Measurements from ENCODE around the gene CUL4A.

The CUL4A gene

GRCh38 chr13:113167575-113167974, 41.8 kb upstream of the CUL4A start:
- Histone ChIP-seq H3K27me3 (ENCODE audit: control insufficient read depth, low read length) (no peaks in the 10 kb centered on the region), H3K79me2 (ENCODE audit: control insufficient read depth, low read length) (no peaks in the 10 kb centered on the region), H4K20me1 (ENCODE audit: control insufficient read depth, insufficient read depth, low read depth, low read length) (no peaks in the 10 kb centered on the region), H3K4me3 (ENCODE audit: low read length) (no peak overlapping the region), H3K36me3 (ENCODE audit: control insufficient read depth, low read length) (peaks cover 31% of the 10 kb centered on the region), H3K4me1 (ENCODE audit: control insufficient read depth, low read length) (peaks cover 7% of the 10 kb centered on the region), H3F3A (ENCODE audit: control insufficient read depth, insufficient read depth) (peaks cover 8% of the 10 kb centered on the region), H3K27ac (ENCODE audit: low read depth, low read length) (no peak overlapping the region), H3K9me2 (replicated peaks; ENCODE audit: control insufficient read depth, low read length) (no peaks in the 10 kb centered on the region), H3K9me3 (ENCODE audit: control insufficient read depth, insufficient read depth, low read length) (no peaks in the 10 kb centered on the region), H3K4me2 (ENCODE audit: low read length) (no peak overlapping the region)
- TF ChIP-seq EZH2phosphoT487 (IDR thresholded peaks at IDR 0.05; ENCODE audit: borderline replicate concordance, low read length), result no peak
- no peak for TF ChIP-seq CTCF (IDR thresholded peaks at IDR 0.05; ENCODE audit: low read depth, low read length, poor library complexity, severe bottlenecking)

GRCh38 chr13:113168211-113168610, 41.2 kb upstream of the CUL4A start:
- H3K27ac ChIP-seq (ENCODE audit: low read depth, low read length), result no peak overlapping the region
- no peak for TF ChIP-seq EZH2phosphoT487 (IDR thresholded peaks at IDR 0.05; ENCODE audit: borderline replicate concordance, low read length)
- TF ChIP-seq CTCF (IDR thresholded peaks at IDR 0.05; ENCODE audit: low read depth, low read length, poor library complexity, severe bottlenecking), result no peak
- H3K36me3 ChIP-seq (ENCODE audit: control insufficient read depth, low read length), result peaks cover 31% of the 10 kb centered on the region
- H3K9me2 ChIP-seq (replicated peaks; ENCODE audit: control insufficient read depth, low read length), result no peaks in the 10 kb centered on the region
- peaks cover 8% of the 10 kb centered on the region for H3F3A ChIP-seq (ENCODE audit: control insufficient read depth, insufficient read depth)
- H3K79me2 ChIP-seq (ENCODE audit: control insufficient read depth, low read length), result no peaks in the 10 kb centered on the region
- H4K20me1 ChIP-seq (ENCODE audit: control insufficient read depth, insufficient read depth, low read depth, low read length), result no peaks in the 10 kb centered on the region
- H3K4me1 ChIP-seq (ENCODE audit: control insufficient read depth, low read length), result peaks cover under 1% of the 10 kb centered on the region
- H3K9me3 ChIP-seq (ENCODE audit: control insufficient read depth, insufficient read depth, low read length), result no peaks in the 10 kb centered on the region
- no peaks in the 10 kb centered on the region for H3K27me3 ChIP-seq (ENCODE audit: control insufficient read depth, low read length)
- H3K4me3 ChIP-seq (ENCODE audit: low read length), result no peak overlapping the region
- H3K4me2 ChIP-seq (ENCODE audit: low read length), result no peak overlapping the region

- Histone ChIP-seq H4K20me1 (ENCODE audit: control insufficient read depth, insufficient read depth, low read depth, low read length) (no peaks in the 10 kb centered on the region), H3K27ac (ENCODE audit: low read depth, low read length) (no peak overlapping the region), H3K4me1 (ENCODE audit: control insufficient read depth, low read length) (no peaks in the 10 kb centered on the region), H3K79me2 (ENCODE audit: control insufficient read depth, low read length) (no peaks in the 10 kb centered on the region), H3K9me2 (replicated peaks; ENCODE audit: control insufficient read depth, low read length) (no peaks in the 10 kb centered on the region), H3K4me3 (ENCODE audit: low read length) (no peak overlapping the region), H3K4me2 (ENCODE audit: low read length) (no peak overlapping the region), H3F3A (ENCODE audit: control insufficient read depth, insufficient read depth) (peaks cover 8% of the 10 kb centered on the region), H3K9me3 (ENCODE audit: control insufficient read depth, insufficient read depth, low read length) (no peaks in the 10 kb centered on the region), H3K27me3 (ENCODE audit: control insufficient read depth, low read length) (no peaks in the 10 kb centered on the region), H3K36me3 (ENCODE audit: control insufficient read depth, low read length) (peaks cover 32% of the 10 kb centered on the region)
- no peak for TF ChIP-seq CTCF (IDR thresholded peaks at IDR 0.05; ENCODE audit: low read depth, low read length, poor library complexity, severe bottlenecking)
- TF ChIP-seq EZH2phosphoT487 (IDR thresholded peaks at IDR 0.05; ENCODE audit: borderline replicate concordance, low read length), result no peak
These were observed 39.8 kb upstream of the CUL4A start for GRCh38 chr13:113169277-113170272.
